ENCODE results near the gene RTN4RL2. TPM values are rescaled to one million over a fixed set of nuclear protein-coding genes. Genes with fewer than 3 reads are reported as not detected.

Gene RTN4RL2
- total RNA-seq, 1 experiment from 2014 or later = 5.5 TPM

GRCh38 chr11:57468276-57468675 is 7.9 kb downstream of the RTN4RL2 start:
- Histone ChIP-seq H3K27me3 (replicated peaks; ENCODE audit: control insufficient read depth, insufficient read depth, low read length) (no peaks in the 10 kb centered on the region), H3K4me3 (ENCODE audit: low read depth, low read length) (no peak overlapping the region), H3K4me1 (no peaks in the 10 kb centered on the region), H3K36me3 (ENCODE audit: control insufficient read depth, insufficient read depth, low read length) (no peaks in the 10 kb centered on the region), H3K9me3 (no peaks in the 10 kb centered on the region)
- H3K27me3 Mint-ChIP-seq (ENCODE audit: insufficient read depth, unreplicated experiment) = no peaks in the 10 kb centered on the region
- CTCF ChIA-PET = no interaction called here
- TF ChIP-seq CTCF (IDR thresholded peaks at IDR 0.05; ENCODE audit: insufficient read depth in 1 of 2, low read depth in 1 of 2, low read length in 1 of 2, severe bottlenecking in 1 of 2, unreplicated experiment in 1 of 2) = no peak
- intact Hi-C loops (cut with micrococcal nuclease; ENCODE audit: unreplicated experiment) = no loop called here
- H3K36me3 Mint-ChIP-seq (ENCODE audit: insufficient read depth, unreplicated experiment) = no peaks in the 10 kb centered on the region
- DNase-seq = no peak
- no peak overlapping the region for H3K4me3 Mint-ChIP-seq (ENCODE audit: unreplicated experiment)
- no peaks in the 10 kb centered on the region for H3K9me3 Mint-ChIP-seq (ENCODE audit: unreplicated experiment)
- H3K27ac Mint-ChIP-seq (ENCODE audit: unreplicated experiment) = no peak overlapping the region
- BruUV-seq (replicated peaks) = no TSS peak
- H3K4me1 Mint-ChIP-seq (ENCODE audit: low read depth, unreplicated experiment) = no peaks in the 10 kb centered on the region
- POLR2A ChIA-PET = no interaction called here

DNA sequence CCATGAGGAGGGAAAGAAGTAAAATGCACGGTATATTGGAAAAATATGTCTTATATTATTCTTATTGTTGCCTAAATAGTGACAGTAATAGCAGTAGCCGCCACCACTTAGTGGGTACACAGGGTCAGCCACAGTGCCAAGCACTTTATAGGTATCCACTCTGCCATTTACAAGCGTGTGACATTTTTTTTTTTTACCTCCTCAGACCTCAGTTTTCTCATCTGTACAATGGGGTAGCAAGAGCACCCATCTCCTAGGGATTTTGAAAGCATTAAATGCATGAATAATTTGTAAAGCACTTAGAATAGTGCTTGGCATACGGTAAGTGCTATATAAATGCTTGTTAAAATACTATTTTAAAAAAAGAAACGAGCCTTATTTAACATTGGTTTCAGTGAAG is 8.9 kb downstream of the RTN4RL2 start:
- no peaks in the 10 kb centered on the region for H3K27me3 Mint-ChIP-seq (ENCODE audit: insufficient read depth, unreplicated experiment)
- Histone ChIP-seq H3K9me3 (no peaks in the 10 kb centered on the region), H3K27me3 (replicated peaks; ENCODE audit: control insufficient read depth, insufficient read depth, low read length) (no peaks in the 10 kb centered on the region), H3K4me1 (no peaks in the 10 kb centered on the region), H3K36me3 (ENCODE audit: control insufficient read depth, insufficient read depth, low read length) (no peaks in the 10 kb centered on the region), H3K4me3 (ENCODE audit: low read depth, low read length) (no peak overlapping the region)
- POLR2A ChIA-PET = no interaction called here
- CTCF ChIA-PET = no interaction called here
- BruUV-seq (replicated peaks) = no TSS peak
- H3K4me3 Mint-ChIP-seq (ENCODE audit: unreplicated experiment) = no peak overlapping the region
- no peaks in the 10 kb centered on the region for H3K36me3 Mint-ChIP-seq (ENCODE audit: insufficient read depth, unreplicated experiment)
- no peak for TF ChIP-seq CTCF (IDR thresholded peaks at IDR 0.05; ENCODE audit: insufficient read depth in 1 of 2, low read depth in 1 of 2, low read length in 1 of 2, severe bottlenecking in 1 of 2, unreplicated experiment in 1 of 2)
- no peaks in the 10 kb centered on the region for H3K4me1 Mint-ChIP-seq (ENCODE audit: low read depth, unreplicated experiment)
- no peak for DNase-seq
- intact Hi-C loops (cut with micrococcal nuclease; ENCODE audit: unreplicated experiment) = no loop called here
- H3K9me3 Mint-ChIP-seq (ENCODE audit: unreplicated experiment) = no peaks in the 10 kb centered on the region
- H3K27ac Mint-ChIP-seq (ENCODE audit: unreplicated experiment) = no peak overlapping the region

DNA sequence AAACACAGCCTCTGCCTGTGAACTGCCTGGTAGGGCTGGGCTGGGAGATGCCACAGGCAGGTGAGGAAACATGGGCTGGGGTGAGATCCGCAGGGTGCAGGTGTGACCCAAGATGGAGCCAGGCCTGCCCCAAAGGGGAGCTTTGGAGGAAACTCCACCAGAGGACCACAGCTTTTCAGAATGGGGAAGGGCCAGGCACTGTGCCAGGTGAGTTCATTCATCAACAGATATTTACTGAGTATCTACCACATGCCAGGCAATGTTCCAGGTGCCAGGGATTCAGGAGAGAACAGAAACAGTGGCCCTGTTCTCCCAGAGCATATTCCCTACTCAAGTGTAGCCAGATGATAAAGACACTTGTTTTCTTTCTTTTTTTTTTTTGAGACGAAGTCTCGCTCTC is 11.2 kb downstream of the RTN4RL2 start:
- no peaks in the 10 kb centered on the region for H3K27me3 ChIP-seq (replicated peaks; ENCODE audit: control insufficient read depth, insufficient read depth, low read length)
- Mint-ChIP-seq H3K27ac (ENCODE audit: unreplicated experiment) (no peak overlapping the region), H3K4me1 (ENCODE audit: low read depth, unreplicated experiment) (no peaks in the 10 kb centered on the region), H3K36me3 (ENCODE audit: insufficient read depth, unreplicated experiment) (peaks cover 12% of the 10 kb centered on the region), H3K4me3 (ENCODE audit: unreplicated experiment) (no peak overlapping the region), H3K9me3 (ENCODE audit: unreplicated experiment) (no peaks in the 10 kb centered on the region), H3K27me3 (ENCODE audit: insufficient read depth, unreplicated experiment) (no peaks in the 10 kb centered on the region)
- TF ChIP-seq CTCF (IDR thresholded peaks at IDR 0.05; ENCODE audit: insufficient read depth in 1 of 2, low read depth in 1 of 2, low read length in 1 of 2, severe bottlenecking in 1 of 2, unreplicated experiment in 1 of 2) = no peak
- no peak overlapping the region for H3K4me3 ChIP-seq (ENCODE audit: low read depth, low read length)
- H3K36me3 ChIP-seq (ENCODE audit: control insufficient read depth, insufficient read depth, low read length) = no peaks in the 10 kb centered on the region
- no TSS peak for BruUV-seq (replicated peaks)
- ChIA-PET CTCF (no interaction called here), POLR2A (no interaction called here)
- H3K9me3 ChIP-seq = no peaks in the 10 kb centered on the region
- H3K4me1 ChIP-seq = no peaks in the 10 kb centered on the region
- DNase-seq = no peak
- intact Hi-C loops (cut with micrococcal nuclease; ENCODE audit: unreplicated experiment) = no loop called here
